ENCODE measurements around the gene PRR5L. TPM values are rescaled to one million over a fixed set of nuclear protein-coding genes. Genes with fewer than 3 reads are reported as not detected.

Gene PRR5L
- total RNA-seq, 4 donors from 2014 or later = 8.8 to 29.7 (median 9.4) TPM

- no peak overlapping the region for H3K4me3 ChIP-seq
- no peaks in the 10 kb centered on the region for H3K4me1 ChIP-seq
- WGBS, 2 donors = 83 to 86% methylated on average over 5 of the region's 5 CpGs
- no peak overlapping the region for H3K27ac ChIP-seq
- no peak for DNase-seq (ENCODE audit: low spot score in 2 of 2)
- H3K9me3 ChIP-seq = no peaks in the 10 kb centered on the region
- no peaks in the 10 kb centered on the region for H3K27me3 ChIP-seq
- H3K36me3 ChIP-seq = no peaks in the 10 kb centered on the region
- no peak for TF ChIP-seq POLR2A (IDR thresholded peaks at IDR 0.05)
- TF ChIP-seq EP300 (IDR thresholded peaks at IDR 0.05) = no peak
- TF ChIP-seq, protein P1, sequence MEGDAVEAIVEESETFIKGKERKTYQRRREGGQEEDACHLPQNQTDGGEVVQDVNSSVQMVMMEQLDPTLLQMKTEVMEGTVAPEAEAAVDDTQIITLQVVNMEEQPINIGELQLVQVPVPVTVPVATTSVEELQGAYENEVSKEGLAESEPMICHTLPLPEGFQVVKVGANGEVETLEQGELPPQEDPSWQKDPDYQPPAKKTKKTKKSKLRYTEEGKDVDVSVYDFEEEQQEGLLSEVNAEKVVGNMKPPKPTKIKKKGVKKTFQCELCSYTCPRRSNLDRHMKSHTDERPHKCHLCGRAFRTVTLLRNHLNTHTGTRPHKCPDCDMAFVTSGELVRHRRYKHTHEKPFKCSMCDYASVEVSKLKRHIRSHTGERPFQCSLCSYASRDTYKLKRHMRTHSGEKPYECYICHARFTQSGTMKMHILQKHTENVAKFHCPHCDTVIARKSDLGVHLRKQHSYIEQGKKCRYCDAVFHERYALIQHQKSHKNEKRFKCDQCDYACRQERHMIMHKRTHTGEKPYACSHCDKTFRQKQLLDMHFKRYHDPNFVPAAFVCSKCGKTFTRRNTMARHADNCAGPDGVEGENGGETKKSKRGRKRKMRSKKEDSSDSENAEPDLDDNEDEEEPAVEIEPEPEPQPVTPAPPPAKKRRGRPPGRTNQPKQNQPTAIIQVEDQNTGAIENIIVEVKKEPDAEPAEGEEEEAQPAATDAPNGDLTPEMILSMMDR (IDR thresholded peaks at IDR 0.05) = no peak
These were observed 50.7 kb downstream of the PRR5L start for GRCh38 chr11:36346562-36347383.

DNA sequence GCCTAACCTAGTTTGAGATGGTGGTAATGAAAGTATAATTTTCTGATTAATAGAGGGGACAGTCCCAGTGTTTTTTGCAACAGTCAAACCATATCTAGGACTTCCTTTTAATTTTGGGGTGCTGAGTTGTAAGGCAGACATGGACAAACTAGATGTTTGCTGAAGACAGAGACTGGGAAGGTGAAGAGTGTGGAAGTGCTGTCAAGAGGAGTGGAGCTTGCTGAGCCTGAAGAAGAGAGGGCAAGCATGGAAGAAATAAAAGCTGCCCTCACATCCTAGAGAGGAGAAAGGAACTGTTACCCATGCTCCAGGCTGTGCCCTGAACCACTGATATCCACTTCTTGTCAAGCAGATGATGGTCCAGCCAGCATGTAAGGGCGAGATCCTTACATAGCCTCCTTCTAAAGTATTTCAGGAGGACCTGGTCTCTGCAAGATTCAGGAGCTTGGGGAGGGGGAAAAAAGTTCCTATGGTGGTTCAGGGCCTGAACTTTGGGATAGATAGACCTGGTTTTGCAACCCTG, 51.4 kb downstream of the PRR5L start:
- no peak for DNase-seq (ENCODE audit: low spot score in 2 of 2)
- H3K9me3 ChIP-seq = no peaks in the 10 kb centered on the region
- 91 to 94% methylated on average over 1 of the region's 1 CpG for WGBS, 2 donors
- no peak overlapping the region for H3K4me3 ChIP-seq
- no peaks in the 10 kb centered on the region for H3K27me3 ChIP-seq
- no peaks in the 10 kb centered on the region for H3K4me1 ChIP-seq
- no peaks in the 10 kb centered on the region for H3K36me3 ChIP-seq
- TF ChIP-seq POLR2A (IDR thresholded peaks at IDR 0.05) = no peak
- H3K27ac ChIP-seq = no peak overlapping the region

DNA sequence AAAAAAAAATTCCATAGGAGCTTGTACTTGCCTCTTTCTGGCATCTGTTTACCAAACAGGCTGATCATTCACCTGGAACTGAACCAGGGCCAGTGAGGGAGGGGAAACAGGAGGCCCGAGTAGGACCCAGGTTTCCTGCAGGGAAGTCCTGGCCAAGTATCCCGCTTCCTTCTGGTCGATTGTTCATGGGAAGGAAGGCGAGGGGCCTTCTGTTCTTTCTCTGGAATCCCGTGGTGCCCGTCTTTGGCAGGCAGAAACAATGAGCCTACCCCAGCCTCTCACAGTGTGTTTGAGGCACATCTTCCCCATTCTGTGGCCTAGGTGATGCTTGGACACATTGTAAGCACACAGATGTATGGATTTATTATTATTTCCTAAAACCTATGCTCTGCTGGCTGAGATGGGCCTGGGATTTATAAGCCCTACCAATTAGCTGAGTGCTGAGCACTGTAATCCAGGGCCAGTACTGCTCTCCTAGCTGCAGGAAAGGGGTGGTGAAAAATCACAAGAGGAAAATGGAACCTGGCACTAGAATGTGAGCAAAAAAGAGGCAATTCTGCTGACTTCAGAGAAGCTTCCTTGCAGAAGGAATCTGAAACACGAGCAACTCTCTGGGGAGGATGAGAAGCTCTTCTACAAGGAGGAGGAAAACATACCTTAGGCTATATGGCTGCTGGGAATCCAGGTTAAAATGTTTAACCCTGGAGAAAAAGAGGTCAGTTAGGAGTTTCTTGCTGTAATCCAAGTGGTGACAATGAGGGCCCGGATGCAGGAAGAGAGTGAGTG, 53.5 kb downstream of the PRR5L start:
- Histone ChIP-seq H3K4me3 (no peak overlapping the region), H3K27me3 (no peaks in the 10 kb centered on the region), H3K36me3 (no peaks in the 10 kb centered on the region), H3K27ac (no peak overlapping the region), H3K9me3 (no peaks in the 10 kb centered on the region), H3K4me1 (no peaks in the 10 kb centered on the region)
- no peak for DNase-seq (ENCODE audit: low spot score in 2 of 2)
- 58 to 63% methylated on average over 8 of the region's 8 CpGs for WGBS, 2 donors
- TF ChIP-seq, protein P1 (IDR thresholded peaks at IDR 0.05) = no peak

DNA sequence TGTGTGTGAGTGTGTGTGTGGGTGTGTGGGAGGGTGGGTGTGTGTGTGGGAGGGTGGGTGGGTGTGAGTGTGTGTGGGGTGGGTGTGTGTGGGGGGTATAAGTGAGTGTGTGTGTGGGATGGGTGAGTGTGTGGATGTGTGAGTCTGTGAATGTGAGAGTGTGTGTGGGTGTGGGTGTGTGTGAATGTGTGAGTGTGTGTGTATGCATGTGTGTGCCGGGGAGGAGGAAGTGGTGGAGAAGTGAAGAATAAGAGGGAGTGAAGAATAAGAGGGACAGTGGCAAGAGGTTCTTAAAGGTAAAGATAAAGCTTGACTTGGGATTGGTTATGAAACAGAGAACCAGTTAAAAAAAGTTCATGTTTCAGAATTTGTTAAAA, 54.0 kb downstream of the PRR5L start:
- no peaks in the 10 kb centered on the region for H3K4me1 ChIP-seq
- no peaks in the 10 kb centered on the region for H3K36me3 ChIP-seq
- H3K4me3 ChIP-seq = no peak overlapping the region
- WGBS, 2 donors = 40 to 45% methylated on average over 1 of the region's 1 CpG
- H3K27ac ChIP-seq = no peak overlapping the region
- no peak for DNase-seq (ENCODE audit: low spot score in 2 of 2)
- H3K9me3 ChIP-seq = no peaks in the 10 kb centered on the region
- TF ChIP-seq, protein P1 (IDR thresholded peaks at IDR 0.05) = no peak
- TF ChIP-seq POLR2A (IDR thresholded peaks at IDR 0.05) (no peak), EP300 (IDR thresholded peaks at IDR 0.05) (no peak)
- H3K27me3 ChIP-seq = no peaks in the 10 kb centered on the region

- no peak for TF ChIP-seq POLR2A (IDR thresholded peaks at IDR 0.05)
- no peak for TF ChIP-seq EP300 (IDR thresholded peaks at IDR 0.05)
- TF ChIP-seq, protein P1 (IDR thresholded peaks at IDR 0.05) = no peak
- WGBS, 2 donors = 74 to 85% methylated on average over 3 of the region's 3 CpGs
- H3K36me3 ChIP-seq = no peaks in the 10 kb centered on the region
These were observed 56.8 kb downstream of the PRR5L start for GRCh38 chr11:36352922-36353321.

More at GRCh38 chr11:36352922-36353321, 56.8 kb downstream of the PRR5L start:
- Histone ChIP-seq H3K27ac (no peak overlapping the region), H3K4me3 (no peak overlapping the region), H3K9me3 (no peaks in the 10 kb centered on the region), H3K4me1 (no peaks in the 10 kb centered on the region), H3K27me3 (no peaks in the 10 kb centered on the region)
- DNase-seq (ENCODE audit: low spot score in 2 of 2) = no peak

All from tibial nerve (tissue), 4 donors.